ENCODE data around the gene BSX. TPM values are rescaled to one million over a fixed set of nuclear protein-coding genes. Genes with fewer than 3 reads are reported as not detected.

The BSX gene
- total RNA-seq, 1 donor from 2014 or later, result not detected

DNA sequence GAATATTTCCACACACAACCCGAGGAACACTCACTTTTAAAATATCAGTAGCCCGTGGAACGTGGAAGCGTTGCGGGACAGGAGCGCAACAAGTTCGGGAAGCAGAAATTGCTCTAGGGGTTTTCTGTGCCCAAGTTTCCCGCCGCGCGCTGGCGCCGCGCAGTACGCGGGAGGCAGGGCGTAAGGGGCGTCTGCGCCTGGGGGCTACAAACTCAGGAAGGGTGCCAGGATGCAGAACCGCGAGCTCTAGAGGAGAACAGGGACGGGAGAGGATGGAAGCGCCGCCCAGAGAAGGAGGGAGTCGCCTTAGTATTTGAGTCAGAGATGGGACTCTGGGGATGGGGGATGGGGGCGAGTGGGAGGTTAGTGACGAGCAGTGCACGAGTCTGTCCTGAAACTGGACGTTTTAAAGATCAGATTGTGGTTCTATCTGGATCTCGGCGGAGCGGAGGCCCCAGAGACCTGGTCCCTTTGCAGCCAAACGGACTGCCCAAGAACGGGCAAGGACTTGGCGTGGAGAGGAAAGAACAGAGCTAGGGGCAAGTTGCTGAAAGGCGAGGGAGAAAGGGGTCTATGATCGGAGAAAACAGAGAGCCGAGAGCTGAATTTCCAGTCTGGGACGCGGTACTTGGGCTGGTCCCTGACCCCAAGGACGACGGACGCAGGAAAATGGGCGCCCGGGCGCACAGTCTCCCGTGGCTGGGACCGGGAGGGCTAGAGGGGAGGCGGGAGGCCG lies 4.7 kb downstream of the BSX start:
- Mint-ChIP-seq H3K9me3 (no peaks in the 10 kb centered on the region), H3K4me3 (peak overlapping the region; percentile 64), H3K36me3 (ENCODE audit: low read depth) (peaks cover 4% of the 10 kb centered on the region), H3K4me1 (peaks cover 20% of the 10 kb centered on the region), H3K27me3 (ENCODE audit: low read depth) (peaks cover 100% of the 10 kb centered on the region), H3K27ac (ENCODE audit: unreplicated experiment) (no peak overlapping the region)
- TF ChIP-seq, protein P1, sequence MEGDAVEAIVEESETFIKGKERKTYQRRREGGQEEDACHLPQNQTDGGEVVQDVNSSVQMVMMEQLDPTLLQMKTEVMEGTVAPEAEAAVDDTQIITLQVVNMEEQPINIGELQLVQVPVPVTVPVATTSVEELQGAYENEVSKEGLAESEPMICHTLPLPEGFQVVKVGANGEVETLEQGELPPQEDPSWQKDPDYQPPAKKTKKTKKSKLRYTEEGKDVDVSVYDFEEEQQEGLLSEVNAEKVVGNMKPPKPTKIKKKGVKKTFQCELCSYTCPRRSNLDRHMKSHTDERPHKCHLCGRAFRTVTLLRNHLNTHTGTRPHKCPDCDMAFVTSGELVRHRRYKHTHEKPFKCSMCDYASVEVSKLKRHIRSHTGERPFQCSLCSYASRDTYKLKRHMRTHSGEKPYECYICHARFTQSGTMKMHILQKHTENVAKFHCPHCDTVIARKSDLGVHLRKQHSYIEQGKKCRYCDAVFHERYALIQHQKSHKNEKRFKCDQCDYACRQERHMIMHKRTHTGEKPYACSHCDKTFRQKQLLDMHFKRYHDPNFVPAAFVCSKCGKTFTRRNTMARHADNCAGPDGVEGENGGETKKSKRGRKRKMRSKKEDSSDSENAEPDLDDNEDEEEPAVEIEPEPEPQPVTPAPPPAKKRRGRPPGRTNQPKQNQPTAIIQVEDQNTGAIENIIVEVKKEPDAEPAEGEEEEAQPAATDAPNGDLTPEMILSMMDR (conservative IDR thresholded peaks at IDR 0.05), result no peak
- no peak for DNase-seq (ENCODE audit: low read depth, low spot score)

- H3K4me3 Mint-ChIP-seq, result no peak overlapping the region
- peaks cover 4% of the 10 kb centered on the region for H3K36me3 Mint-ChIP-seq (ENCODE audit: low read depth)
- no peak for DNase-seq (ENCODE audit: low read depth, low spot score)
- H3K27me3 Mint-ChIP-seq (ENCODE audit: low read depth), result peaks cover 98% of the 10 kb centered on the region
- TF ChIP-seq, protein P1 (conservative IDR thresholded peaks at IDR 0.05), result no peak
- peaks cover 20% of the 10 kb centered on the region for H3K4me1 Mint-ChIP-seq
- no peak overlapping the region for H3K27ac Mint-ChIP-seq (ENCODE audit: unreplicated experiment)
- H3K9me3 Mint-ChIP-seq, result no peaks in the 10 kb centered on the region
These were observed 5.4 kb downstream of the BSX start for GRCh38 chr11:122976061-122976733.

DNA sequence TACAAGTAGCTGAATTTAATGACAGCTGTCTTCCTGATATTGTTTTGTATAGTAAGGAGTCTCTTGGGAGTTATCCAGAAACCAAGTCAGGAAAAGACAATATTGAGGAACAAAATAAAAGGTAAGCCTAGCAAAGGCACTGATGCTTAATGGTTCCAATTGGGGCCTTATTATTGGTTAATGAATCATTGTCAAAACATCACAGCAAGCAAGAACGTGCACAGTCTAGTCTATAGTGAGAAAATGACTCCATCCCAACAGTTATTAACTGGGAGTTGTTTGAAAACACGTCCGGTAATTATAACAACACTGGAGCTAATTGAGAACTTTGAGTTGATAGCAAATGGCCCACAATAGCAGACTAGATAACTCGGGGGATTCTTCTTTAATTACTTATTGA lies 17.7 kb downstream of the BSX start:
- Mint-ChIP-seq H3K4me3 (no peak overlapping the region), H3K36me3 (ENCODE audit: low read depth) (no peaks in the 10 kb centered on the region), H3K27ac (ENCODE audit: unreplicated experiment) (no peak overlapping the region), H3K27me3 (ENCODE audit: low read depth) (peaks cover 75% of the 10 kb centered on the region), H3K9me3 (no peaks in the 10 kb centered on the region), H3K4me1 (no peaks in the 10 kb centered on the region)
- TF ChIP-seq, protein P1 (conservative IDR thresholded peaks at IDR 0.05), result no peak
- no peak for DNase-seq (ENCODE audit: low read depth, low spot score)

DNA sequence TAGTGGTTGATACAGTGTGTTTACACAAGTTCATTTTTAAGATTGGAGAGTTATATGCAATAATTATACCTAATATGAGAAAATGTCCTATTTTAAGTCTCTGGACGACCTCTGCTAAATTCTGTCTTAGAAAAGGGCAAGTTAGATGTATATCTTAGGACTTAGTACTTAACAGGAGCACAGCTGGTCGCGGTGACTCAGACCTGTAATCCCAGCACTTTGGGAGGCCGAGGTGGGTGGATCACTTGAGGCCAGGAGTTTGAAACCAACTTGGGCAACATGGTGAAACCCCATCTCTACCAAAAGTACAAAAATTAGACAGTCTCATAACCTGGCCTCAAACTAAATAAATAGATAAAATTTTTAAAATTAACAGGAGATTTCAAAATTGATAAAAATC lies 27.2 kb downstream of the BSX start:
- H3K4me3 Mint-ChIP-seq, result no peak overlapping the region
- peaks cover 18% of the 10 kb centered on the region for H3K27me3 Mint-ChIP-seq (ENCODE audit: low read depth)
- TF ChIP-seq, protein P1 (conservative IDR thresholded peaks at IDR 0.05), result no peak

GRCh38 chr11:122951211-122951610 lies 30.4 kb downstream of the BSX start:
- H3K27ac Mint-ChIP-seq (ENCODE audit: unreplicated experiment), result peak overlapping the region; percentile 52
- H3K27me3 Mint-ChIP-seq (ENCODE audit: low read depth), result peaks cover 18% of the 10 kb centered on the region
- H3K4me1 Mint-ChIP-seq, result peaks cover 26% of the 10 kb centered on the region
- peaks cover 2% of the 10 kb centered on the region for H3K36me3 Mint-ChIP-seq (ENCODE audit: low read depth)
- H3K4me3 Mint-ChIP-seq, result no peak overlapping the region
- TF ChIP-seq, protein P1 (conservative IDR thresholded peaks at IDR 0.05), result no peak
- DNase-seq (ENCODE audit: low read depth, low spot score), result no peak
- H3K9me3 Mint-ChIP-seq, result no peaks in the 10 kb centered on the region

More for the DNA sequence above, 27.2 kb downstream of the BSX start:
- no peak for DNase-seq (ENCODE audit: low read depth, low spot score)
- Mint-ChIP-seq H3K9me3 (no peaks in the 10 kb centered on the region), H3K36me3 (ENCODE audit: low read depth) (no peaks in the 10 kb centered on the region), H3K4me1 (peaks cover 26% of the 10 kb centered on the region), H3K27ac (ENCODE audit: unreplicated experiment) (no peak overlapping the region)

Measured in neural crest cell (in vitro differentiated cells).